GM12878 (cell line): ENCODE data around the gene GTF3A. TPM values are rescaled to one million over a fixed set of nuclear protein-coding genes. Genes with fewer than 3 reads are reported as not detected.
A peak's percentile ranks its signal among the peaks of the same experiment; 100 is the strongest.

Source experiments
- ATF7 ChIP-seq: fragments of 450-650 bp; IDR thresholded peaks from 2 replicates; pipeline ENCODE4 v1.6.1; 2016; ENCODE audit warnings: low read depth, mild to moderate bottlenecking
- CBX5 ChIP-seq: sonication (generic); IDR thresholded peaks from 2 replicates; pipeline ENCODE4 v1.6.1; 2016; ENCODE audit warnings: low read depth, moderate library complexity, mild to moderate bottlenecking, inconsistent platforms
- CREB1 ChIP-seq: IDR thresholded peaks from 2 replicates; pipeline ENCODE4 v1.6.1; 2012; ENCODE audit warnings: low read depth, mild to moderate bottlenecking, inconsistent platforms
- CREM ChIP-seq: IDR thresholded peaks from 2 replicates; pipeline ENCODE4 v1.6.1; 2014; ENCODE audit warnings: antibody characterized with exemption, low read depth
- JUNB ChIP-seq: IDR thresholded peaks from 2 replicates; pipeline ENCODE4 v1.6.1; 2016; ENCODE audit warnings: antibody characterized with exemption, mild to moderate bottlenecking
- KAT2A ChIP-seq: conservative IDR thresholded peaks from 2 replicates; pipeline ENCODE4 v1.6.1; 2011; ENCODE audit warnings: low read depth, low read length; ENCODE audit not compliant: control insufficient read depth
- MYC ChIP-seq: IDR thresholded peaks from 2 replicates; pipeline ENCODE4 v1.6.1; 2011; ENCODE audit warnings: mild to moderate bottlenecking, low read length, moderate library complexity, inconsistent platforms; ENCODE audit not compliant: insufficient read depth, insufficient replicate concordance, insufficient read length, severe bottlenecking
- NBN ChIP-seq: fragments of 450-650 bp; IDR thresholded peaks from 2 replicates; pipeline ENCODE4 v1.6.1; 2016
- PAX8 ChIP-seq: fragments of 450-650 bp; IDR thresholded peaks from 2 replicates; pipeline ENCODE4 v1.6.1; 2017; ENCODE audit warnings: mild to moderate bottlenecking, moderate library complexity
- POLR2A ChIP-seq: IDR thresholded peaks from 2 replicates; pipeline ENCODE4 v1.6.1; 2011; ENCODE audit warnings: low read depth, mild to moderate bottlenecking, low read length
- RBBP5 ChIP-seq: fragments of 200-600 bp; sonication (generic); conservative IDR thresholded peaks from 2 replicates; pipeline ENCODE4 v1.6.1; 2016
- RELA ChIP-seq: fragments of 450-650 bp; IDR thresholded peaks from 2 replicates; pipeline ENCODE4 v1.8.0; 2014; ENCODE audit warnings: borderline replicate concordance; ENCODE audit not compliant: partially characterized antibody
- SPI1 ChIP-seq: IDR thresholded peaks from 2 replicates; pipeline ENCODE4 v1.6.1; 2011; ENCODE audit warnings: low read depth, mild to moderate bottlenecking, low read length, moderate library complexity, borderline replicate concordance; ENCODE audit not compliant: insufficient read depth
- ZNF274 ChIP-seq: IDR thresholded peaks from one replicate; pipeline ENCODE4 v1.8.0; 2011; ENCODE audit not compliant: insufficient read length, insufficient read depth
- polyA plus RNA-seq, 11 experiments: library from polyadenylated mRNA; depleted of rRNA in 4 of 11; unstranded in 6 of 11; stranded (reverse) in 5 of 11; fragments of >200 nt; fragmentation: Nextera tagmentation in 4 of 11; fragmentation: Illumina TruSeq in 1 of 11; extraction: Ambion mirVana in 4 of 11; extraction: Trizol in 1 of 11; gene quantifications; 1 replicate in 1 of 11; 2 replicates in 10 of 11; pipeline versions ENCODE4 v1.2.1 to v1.2.3, GENCODE V29; 2011 to 2016; ENCODE audit warnings: inconsistent platforms in 2 of 11, missing spikeins in 2 of 11, low read depth in 1 of 11
- total RNA-seq, 4 experiments: library from RNA; depleted of rRNA in 3 of 4; stranded (reverse); fragments of >200 nt in 3 of 4; fragmentation: Illumina TruSeq in 1 of 4; extraction: Trizol in 1 of 4; gene quantifications; 2 replicates each; pipeline versions ENCODE4 v1.2.1 to v1.2.3, GENCODE V29; 2013 to 2021
- TF ChIP-seq, protein P1 (sequence below): fragments of 450-650 bp; IDR thresholded peaks from 2 replicates; pipeline ENCODE4 v1.6.1; 2016; ENCODE audit warnings: mild to moderate bottlenecking, moderate library complexity, borderline replicate concordance
- TF ChIP-seq, protein P2 (sequence below): fragments of 450-650 bp; IDR thresholded peaks from 2 replicates; pipeline ENCODE4 v1.6.1; 2017; ENCODE audit warnings: mild to moderate bottlenecking
- TF ChIP-seq, protein P3 (sequence below): fragments of 450-650 bp; IDR thresholded peaks from 2 replicates; pipeline ENCODE4 v1.6.1; 2016; ENCODE audit warnings: mild to moderate bottlenecking
- TF ChIP-seq, protein P4 (sequence below): IDR thresholded peaks from 2 replicates; pipeline ENCODE4 v1.6.1; 2012; ENCODE audit warnings: low read length, inconsistent platforms
- TF ChIP-seq, protein P5 (sequence below): IDR thresholded peaks from 2 replicates; pipeline ENCODE4 v1.6.1; 2012; ENCODE audit warnings: low read depth, low read length, improper control_type of control experiment
- TF ChIP-seq, protein P6 (sequence below): IDR thresholded peaks from 2 replicates; pipeline ENCODE4 v1.6.1; 2011; ENCODE audit warnings: mild to moderate bottlenecking, low read depth, low read length, moderate library complexity; ENCODE audit not compliant: insufficient replicate concordance

GTF3A gene
- total and polyA plus RNA-seq, 10 of the 15 experiments (the other 5 are each of a cell fraction or from before 2014, with no cell fraction given) = 74.2 to 524 (median 216) TPM

DNA sequence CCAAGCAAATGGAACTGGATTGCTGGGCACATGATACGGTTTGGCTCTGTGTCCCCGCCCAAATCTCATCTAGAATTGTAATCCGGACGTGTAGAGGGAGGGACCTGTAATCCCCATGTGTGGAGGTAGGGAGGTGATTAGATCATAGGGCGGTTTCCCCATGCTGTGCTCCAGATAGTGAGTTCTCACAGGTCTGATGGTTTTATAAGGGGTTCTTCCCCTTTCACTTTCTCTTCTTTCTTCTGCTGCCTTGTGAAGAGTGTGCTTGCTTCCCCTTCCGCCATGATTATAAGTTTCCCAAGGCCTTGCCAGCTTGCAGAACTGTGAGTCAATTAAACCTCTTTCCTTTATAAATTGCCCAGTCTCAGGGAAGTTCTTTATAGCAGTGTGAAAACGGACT, 58.6 kb downstream of the GTF3A start (continued):
- TF ChIP-seq, protein P1, sequence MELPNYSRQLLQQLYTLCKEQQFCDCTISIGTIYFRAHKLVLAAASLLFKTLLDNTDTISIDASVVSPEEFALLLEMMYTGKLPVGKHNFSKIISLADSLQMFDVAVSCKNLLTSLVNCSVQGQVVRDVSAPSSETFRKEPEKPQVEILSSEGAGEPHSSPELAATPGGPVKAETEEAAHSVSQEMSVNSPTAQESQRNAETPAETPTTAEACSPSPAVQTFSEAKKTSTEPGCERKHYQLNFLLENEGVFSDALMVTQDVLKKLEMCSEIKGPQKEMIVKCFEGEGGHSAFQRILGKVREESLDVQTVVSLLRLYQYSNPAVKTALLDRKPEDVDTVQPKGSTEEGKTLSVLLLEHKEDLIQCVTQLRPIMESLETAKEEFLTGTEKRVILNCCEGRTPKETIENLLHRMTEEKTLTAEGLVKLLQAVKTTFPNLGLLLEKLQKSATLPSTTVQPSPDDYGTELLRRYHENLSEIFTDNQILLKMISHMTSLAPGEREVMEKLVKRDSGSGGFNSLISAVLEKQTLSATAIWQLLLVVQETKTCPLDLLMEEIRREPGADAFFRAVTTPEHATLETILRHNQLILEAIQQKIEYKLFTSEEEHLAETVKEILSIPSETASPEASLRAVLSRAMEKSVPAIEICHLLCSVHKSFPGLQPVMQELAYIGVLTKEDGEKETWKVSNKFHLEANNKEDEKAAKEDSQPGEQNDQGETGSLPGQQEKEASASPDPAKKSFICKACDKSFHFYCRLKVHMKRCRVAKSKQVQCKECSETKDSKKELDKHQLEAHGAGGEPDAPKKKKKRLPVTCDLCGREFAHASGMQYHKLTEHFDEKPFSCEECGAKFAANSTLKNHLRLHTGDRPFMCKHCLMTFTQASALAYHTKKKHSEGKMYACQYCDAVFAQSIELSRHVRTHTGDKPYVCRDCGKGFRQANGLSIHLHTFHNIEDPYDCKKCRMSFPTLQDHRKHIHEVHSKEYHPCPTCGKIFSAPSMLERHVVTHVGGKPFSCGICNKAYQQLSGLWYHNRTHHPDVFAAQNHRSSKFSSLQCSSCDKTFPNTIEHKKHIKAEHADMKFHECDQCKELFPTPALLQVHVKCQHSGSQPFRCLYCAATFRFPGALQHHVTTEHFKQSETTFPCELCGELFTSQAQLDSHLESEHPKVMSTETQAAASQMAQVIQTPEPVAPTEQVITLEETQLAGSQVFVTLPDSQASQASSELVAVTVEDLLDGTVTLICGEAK = no peak
- 0 out of 2 replicates have a peak, but pooled peaks have one; percentile 22 for TF ChIP-seq JUNB
- TF ChIP-seq KAT2A = no peak
- TF ChIP-seq, protein P2, sequence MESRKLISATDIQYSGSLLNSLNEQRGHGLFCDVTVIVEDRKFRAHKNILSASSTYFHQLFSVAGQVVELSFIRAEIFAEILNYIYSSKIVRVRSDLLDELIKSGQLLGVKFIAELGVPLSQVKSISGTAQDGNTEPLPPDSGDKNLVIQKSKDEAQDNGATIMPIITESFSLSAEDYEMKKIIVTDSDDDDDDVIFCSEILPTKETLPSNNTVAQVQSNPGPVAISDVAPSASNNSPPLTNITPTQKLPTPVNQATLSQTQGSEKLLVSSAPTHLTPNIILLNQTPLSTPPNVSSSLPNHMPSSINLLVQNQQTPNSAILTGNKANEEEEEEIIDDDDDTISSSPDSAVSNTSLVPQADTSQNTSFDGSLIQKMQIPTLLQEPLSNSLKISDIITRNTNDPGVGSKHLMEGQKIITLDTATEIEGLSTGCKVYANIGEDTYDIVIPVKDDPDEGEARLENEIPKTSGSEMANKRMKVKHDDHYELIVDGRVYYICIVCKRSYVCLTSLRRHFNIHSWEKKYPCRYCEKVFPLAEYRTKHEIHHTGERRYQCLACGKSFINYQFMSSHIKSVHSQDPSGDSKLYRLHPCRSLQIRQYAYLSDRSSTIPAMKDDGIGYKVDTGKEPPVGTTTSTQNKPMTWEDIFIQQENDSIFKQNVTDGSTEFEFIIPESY = no peak
- 0 out of 2 replicates have a peak, but pooled peaks have one; percentile 62 for TF ChIP-seq CBX5
- 0 out of 2 replicates have a peak, but pooled peaks have one; percentile 21 for TF ChIP-seq POLR2A
- TF ChIP-seq, protein P3, sequence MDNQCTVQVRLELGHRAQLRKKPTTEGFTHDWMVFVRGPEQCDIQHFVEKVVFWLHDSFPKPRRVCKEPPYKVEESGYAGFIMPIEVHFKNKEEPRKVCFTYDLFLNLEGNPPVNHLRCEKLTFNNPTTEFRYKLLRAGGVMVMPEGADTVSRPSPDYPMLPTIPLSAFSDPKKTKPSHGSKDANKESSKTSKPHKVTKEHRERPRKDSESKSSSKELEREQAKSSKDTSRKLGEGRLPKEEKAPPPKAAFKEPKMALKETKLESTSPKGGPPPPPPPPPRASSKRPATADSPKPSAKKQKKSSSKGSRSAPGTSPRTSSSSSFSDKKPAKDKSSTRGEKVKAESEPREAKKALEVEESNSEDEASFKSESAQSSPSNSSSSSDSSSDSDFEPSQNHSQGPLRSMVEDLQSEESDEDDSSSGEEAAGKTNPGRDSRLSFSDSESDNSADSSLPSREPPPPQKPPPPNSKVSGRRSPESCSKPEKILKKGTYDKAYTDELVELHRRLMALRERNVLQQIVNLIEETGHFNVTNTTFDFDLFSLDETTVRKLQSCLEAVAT = 0 out of 2 replicates have a peak, but pooled peaks have one; percentile 33
- TF ChIP-seq RBBP5 = no peak
- 0 out of 2 replicates have a peak, but pooled peaks have one; percentile 23 for TF ChIP-seq CREB1
- TF ChIP-seq CREM = 0 out of 2 replicates have a peak, but pooled peaks have one; percentile 18
- no peak for TF ChIP-seq PAX8
- TF ChIP-seq, protein P4, sequence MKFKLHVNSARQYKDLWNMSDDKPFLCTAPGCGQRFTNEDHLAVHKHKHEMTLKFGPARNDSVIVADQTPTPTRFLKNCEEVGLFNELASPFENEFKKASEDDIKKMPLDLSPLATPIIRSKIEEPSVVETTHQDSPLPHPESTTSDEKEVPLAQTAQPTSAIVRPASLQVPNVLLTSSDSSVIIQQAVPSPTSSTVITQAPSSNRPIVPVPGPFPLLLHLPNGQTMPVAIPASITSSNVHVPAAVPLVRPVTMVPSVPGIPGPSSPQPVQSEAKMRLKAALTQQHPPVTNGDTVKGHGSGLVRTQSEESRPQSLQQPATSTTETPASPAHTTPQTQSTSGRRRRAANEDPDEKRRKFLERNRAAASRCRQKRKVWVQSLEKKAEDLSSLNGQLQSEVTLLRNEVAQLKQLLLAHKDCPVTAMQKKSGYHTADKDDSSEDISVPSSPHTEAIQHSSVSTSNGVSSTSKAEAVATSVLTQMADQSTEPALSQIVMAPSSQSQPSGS = peak; percentile 28; the same call in 1 of the 2 replicates
- TF ChIP-seq, protein P5, sequence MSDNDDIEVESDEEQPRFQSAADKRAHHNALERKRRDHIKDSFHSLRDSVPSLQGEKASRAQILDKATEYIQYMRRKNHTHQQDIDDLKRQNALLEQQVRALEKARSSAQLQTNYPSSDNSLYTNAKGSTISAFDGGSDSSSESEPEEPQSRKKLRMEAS = no peak
- TF ChIP-seq, protein P6, sequence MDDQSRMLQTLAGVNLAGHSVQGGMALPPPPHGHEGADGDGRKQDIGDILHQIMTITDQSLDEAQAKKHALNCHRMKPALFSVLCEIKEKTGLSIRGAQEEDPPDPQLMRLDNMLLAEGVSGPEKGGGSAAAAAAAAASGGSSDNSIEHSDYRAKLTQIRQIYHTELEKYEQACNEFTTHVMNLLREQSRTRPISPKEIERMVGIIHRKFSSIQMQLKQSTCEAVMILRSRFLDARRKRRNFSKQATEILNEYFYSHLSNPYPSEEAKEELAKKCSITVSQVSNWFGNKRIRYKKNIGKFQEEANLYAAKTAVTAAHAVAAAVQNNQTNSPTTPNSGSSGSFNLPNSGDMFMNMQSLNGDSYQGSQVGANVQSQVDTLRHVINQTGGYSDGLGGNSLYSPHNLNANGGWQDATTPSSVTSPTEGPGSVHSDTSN = no peak
- peak; percentile 58; the same call in 1 of the 2 replicates for TF ChIP-seq NBN
- TF ChIP-seq ATF7 = peak; percentile 78
- TF ChIP-seq RELA = no peak
- TF ChIP-seq MYC = no peak
- TF ChIP-seq SPI1 = peak; percentile 29; the same call in 1 of the 2 replicates
- TF ChIP-seq ZNF274 = no peak
- TF ChIP-seq, all 136 proteins: peak for 14
